Right lobe of liver (tissue), 4 donors: ENCODE measurements around the gene LHFPL2.

Source experiments
- POLR2A ChIP-seq: fragments of 450-650 bp; IDR thresholded peaks from one replicate; pipeline ENCODE4 v1.6.1; 2017; ENCODE audit warnings: antibody characterized with exemption, mild to moderate bottlenecking
- TF ChIP-seq, protein P1 (sequence below), 4 donors: fragments of 200-600 bp in 3 of 4; fragments of 450-650 bp in 1 of 4; IDR thresholded peaks; one replicate each; pipeline versions ENCODE4 v1.5.1 to v1.8.0; 2016 to 2022; ENCODE audit warnings: antibody characterized with exemption in 4 of 4, mild to moderate bottlenecking in 2 of 4
- donor health status: DM: no; HTN: no; CAD: no.
- donor health status: DM: no; HTN: no; CAD: no.
- donor health status: DM: no; HTN: yes; CAD: no.

DNA sequence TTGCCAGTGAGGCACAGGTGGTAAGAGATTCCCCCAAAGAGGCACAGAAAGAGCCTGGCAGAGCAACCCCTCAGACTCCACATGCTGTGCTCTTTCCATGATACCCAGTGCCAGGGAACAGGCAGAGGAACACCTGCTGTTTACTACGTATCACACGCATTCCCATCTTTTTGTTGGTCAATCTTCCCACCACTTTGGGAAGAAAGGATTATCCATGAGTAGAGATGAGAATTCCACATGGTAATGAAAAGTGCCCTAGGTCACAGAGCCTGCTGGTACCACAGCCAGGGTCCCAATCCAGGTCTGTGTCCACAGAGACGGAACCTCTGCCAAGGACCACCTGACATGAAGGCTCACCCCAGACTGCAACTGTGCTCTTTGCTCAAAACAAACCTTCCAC, 86.6 kb downstream of the LHFPL2 start:
- TF ChIP-seq, protein P1, sequence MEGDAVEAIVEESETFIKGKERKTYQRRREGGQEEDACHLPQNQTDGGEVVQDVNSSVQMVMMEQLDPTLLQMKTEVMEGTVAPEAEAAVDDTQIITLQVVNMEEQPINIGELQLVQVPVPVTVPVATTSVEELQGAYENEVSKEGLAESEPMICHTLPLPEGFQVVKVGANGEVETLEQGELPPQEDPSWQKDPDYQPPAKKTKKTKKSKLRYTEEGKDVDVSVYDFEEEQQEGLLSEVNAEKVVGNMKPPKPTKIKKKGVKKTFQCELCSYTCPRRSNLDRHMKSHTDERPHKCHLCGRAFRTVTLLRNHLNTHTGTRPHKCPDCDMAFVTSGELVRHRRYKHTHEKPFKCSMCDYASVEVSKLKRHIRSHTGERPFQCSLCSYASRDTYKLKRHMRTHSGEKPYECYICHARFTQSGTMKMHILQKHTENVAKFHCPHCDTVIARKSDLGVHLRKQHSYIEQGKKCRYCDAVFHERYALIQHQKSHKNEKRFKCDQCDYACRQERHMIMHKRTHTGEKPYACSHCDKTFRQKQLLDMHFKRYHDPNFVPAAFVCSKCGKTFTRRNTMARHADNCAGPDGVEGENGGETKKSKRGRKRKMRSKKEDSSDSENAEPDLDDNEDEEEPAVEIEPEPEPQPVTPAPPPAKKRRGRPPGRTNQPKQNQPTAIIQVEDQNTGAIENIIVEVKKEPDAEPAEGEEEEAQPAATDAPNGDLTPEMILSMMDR (IDR thresholded peaks at IDR 0.05), result no peak
- TF ChIP-seq POLR2A, result no peak
